ENCODE results near the gene SLC17A7. TPM values are rescaled to one million over a fixed set of nuclear protein-coding genes. Genes with fewer than 3 reads are reported as not detected.

The SLC17A7 gene
- total and polyA plus RNA-seq, 12 donors, result 0.17 to 2.3 (median 0.92) TPM

DNA sequence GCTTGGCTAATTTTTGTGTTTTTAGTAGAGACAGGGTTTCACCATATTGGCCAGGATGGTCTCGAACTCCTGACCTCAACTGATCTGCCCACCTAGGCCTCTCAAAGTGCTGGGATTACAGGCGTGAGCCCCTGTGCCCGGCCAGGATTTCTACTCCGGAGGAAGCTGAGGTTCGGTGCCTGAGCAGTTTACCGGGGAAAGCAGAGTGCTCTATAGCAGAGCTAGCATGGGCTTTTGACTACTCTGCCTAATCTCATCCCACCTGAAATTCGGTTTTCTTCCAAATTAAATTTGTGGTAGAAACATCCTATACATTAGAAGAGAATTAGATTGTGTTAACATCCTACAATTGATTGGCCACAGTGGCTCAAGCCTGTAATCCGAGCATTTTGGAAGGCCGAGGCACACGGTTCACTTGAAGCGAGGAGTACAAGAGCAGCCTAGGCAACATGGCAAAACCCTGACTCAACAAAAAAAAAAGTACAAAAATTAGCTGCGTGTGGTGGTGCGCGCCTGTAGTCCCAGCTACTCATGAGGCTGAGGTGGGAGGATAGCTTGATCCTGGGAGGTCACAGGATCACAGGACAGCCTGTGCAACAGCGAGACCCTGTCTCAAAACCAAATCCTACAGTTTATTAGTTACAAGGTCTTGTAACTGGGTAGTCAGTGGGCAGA is 47.7 kb upstream of the SLC17A7 start:
- intact Hi-C loops (cut with DNase I), result no loop called here
- peaks cover 12 to 70% (median 40%) of the 10 kb centered on the region in 9 donors for H3K36me3 ChIP-seq
- no peak for ATAC-seq
- H3K9me3 ChIP-seq, result no peaks in the 10 kb centered on the region
- WGBS, 2 donors, result 25 to 27% methylated on average over 15 of the region's 15 CpGs
- peak overlapping the region; percentile 74 to 99 (median 92) for H3K4me3 ChIP-seq
- peak overlapping the region in 9 of 10 donors; percentile 85 to 95 (median 90) for H3K27ac ChIP-seq
- TF ChIP-seq CTCF (IDR thresholded peaks at IDR 0.05), result no peak
- H3K4me1 ChIP-seq, result peaks cover 15 to 37% (median 29%) of the 10 kb centered on the region in 9 donors
- no peaks in the 10 kb centered on the region for H3K27me3 ChIP-seq
- no peak for DNase-seq

DNA sequence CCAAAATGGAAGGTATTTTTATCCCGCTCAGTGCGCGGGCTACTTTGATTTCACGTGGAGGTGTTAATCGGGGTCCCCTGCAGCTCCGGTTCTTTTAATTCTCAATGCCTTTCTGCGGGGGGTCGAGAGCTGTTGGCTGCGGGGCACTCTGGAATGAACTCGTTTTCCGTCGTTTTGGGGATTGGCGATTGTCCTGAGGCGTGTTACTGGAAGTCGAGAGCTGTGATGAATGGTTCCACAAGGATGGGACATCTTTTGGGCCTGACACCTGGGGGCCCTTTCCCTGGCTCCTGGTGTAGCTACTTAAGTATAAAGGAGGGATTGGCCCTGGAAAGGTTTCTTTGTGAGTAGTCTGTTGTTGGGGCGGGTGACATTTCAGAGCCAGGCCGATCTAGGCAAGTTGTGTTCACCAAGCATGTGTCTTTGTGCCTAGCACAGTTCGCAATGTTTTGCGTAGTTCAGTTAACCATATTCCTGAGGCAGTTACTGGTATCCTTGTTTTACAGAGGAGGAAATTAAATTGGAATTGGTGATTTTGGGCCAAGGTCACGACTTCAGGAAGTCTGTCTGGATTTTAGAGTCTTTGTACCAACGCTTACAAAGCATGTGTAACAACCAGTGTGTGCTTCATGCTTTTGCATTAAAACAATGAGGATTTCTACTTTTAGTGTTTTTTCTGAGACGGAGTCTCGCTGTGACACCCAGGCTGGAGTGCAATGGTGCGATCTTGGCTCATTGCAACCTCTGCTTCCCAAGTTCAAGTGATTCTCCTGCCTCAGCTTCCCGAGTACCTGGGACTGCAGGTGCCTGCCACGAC is 46.9 kb upstream of the SLC17A7 start:
- no peaks in the 10 kb centered on the region for H3K27me3 ChIP-seq
- ATAC-seq (no peak), DNase-seq (no peak)
- TF ChIP-seq CTCF (IDR thresholded peaks at IDR 0.05), result no peak
- WGBS, 2 donors, result 1 to 2% methylated on average over 26 of the region's 26 CpGs
- intact Hi-C loops (cut with DNase I), result no loop called here
- H3K9me3 ChIP-seq, result no peaks in the 10 kb centered on the region
- H3K4me3 ChIP-seq, result peak overlapping the region; percentile 74 to 99 (median 92)
- peaks cover 12 to 74% (median 39%) of the 10 kb centered on the region in 9 donors for H3K36me3 ChIP-seq
- H3K4me1 ChIP-seq, result peaks cover 15 to 37% (median 29%) of the 10 kb centered on the region in 9 donors
- peak overlapping the region; percentile 52 to 95 (median 90) for H3K27ac ChIP-seq

DNA sequence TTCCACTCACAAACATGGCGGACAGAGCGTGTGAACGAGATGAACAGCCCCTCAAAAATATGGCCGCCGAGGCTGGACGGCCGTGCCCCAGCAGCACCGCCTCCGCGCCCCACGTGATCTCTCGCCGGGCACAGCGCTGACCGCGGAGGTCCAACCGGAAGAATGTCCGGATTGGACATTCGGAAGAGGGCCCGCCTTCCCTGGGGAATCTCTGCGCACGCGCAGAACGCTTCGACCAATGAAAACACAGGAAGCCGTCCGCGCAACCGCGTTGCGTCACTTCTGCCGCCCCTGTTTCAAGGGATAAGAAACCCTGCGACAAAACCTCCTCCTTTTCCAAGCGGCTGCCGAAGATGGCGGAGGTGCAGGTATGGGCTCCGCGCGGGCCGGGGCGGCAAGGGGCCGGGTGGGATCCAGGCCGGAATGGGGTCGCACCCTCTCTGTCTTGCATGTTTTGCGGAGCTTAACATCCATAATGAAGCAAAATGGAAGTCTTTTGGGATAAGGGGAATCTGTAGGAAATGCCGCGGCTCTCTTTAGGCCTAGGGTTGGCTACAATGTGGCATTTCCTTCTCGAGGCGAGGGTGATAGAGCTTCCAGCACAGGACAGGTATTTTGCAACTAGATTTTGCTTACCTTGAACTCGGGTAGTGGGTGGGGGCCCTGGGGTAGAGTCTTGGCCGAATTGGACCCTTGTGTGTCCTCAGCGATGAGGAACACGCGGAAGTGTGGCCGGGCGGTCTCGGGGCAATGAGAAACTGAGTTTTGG is 46.1 kb upstream of the SLC17A7 start, which contains the start of gene RPL13A:
RPL13A (plus strand) TSS at position 332 of the 769 bp plus-strand sequence; CDS start at position 354, 22 bp downstream.
- Histone ChIP-seq H3K9me3 (no peaks in the 10 kb centered on the region), H3K4me1 (peaks cover 15 to 37% (median 29%) of the 10 kb centered on the region in 9 donors), H3K4me3 (peak within 1 kb of the TSS; percentile 74 to 99 (median 92)), H3K27ac (peak within 1 kb of the TSS; percentile 52 to 95 (median 90)), H3K27me3 (no peaks in the 10 kb centered on the region), H3K36me3 (peaks cover 12 to 74% (median 33%) of the 10 kb centered on the region in 9 donors)
- 1% methylated on average over 57 of the region's 57 CpGs for WGBS, 2 donors
- intact Hi-C loops (cut with DNase I), result loop anchor here in 2 of 10 donors (1.0 kb wide), 2 partner anchors 8 to 9 kb away; partner anchors contain the start of gene RPS11 (in 1 of the 2)
- TF ChIP-seq CTCF (IDR thresholded peaks at IDR 0.05), result no peak
- DNase-seq (peak; percentile 100), ATAC-seq (peak; percentile 96 to 98 (median 98))
